Endometrium (tissue), 2 donors: ENCODE results near the gene LRRC36.
"Not testable (repeated sequence)": the region's sequence is repeated elsewhere in the genome, so short reads cannot be mapped to it uniquely, and the experiment has no call there.

Experiments used
- FAIRE-seq: peaks from 2 replicates; lab custom pipeline; 2012; peaks lifted over from hg19 to GRCh38; lab: Jason Lieb, UNC
- donor health status: control.
- donor health status: control.

LRRC36 gene

DNA sequence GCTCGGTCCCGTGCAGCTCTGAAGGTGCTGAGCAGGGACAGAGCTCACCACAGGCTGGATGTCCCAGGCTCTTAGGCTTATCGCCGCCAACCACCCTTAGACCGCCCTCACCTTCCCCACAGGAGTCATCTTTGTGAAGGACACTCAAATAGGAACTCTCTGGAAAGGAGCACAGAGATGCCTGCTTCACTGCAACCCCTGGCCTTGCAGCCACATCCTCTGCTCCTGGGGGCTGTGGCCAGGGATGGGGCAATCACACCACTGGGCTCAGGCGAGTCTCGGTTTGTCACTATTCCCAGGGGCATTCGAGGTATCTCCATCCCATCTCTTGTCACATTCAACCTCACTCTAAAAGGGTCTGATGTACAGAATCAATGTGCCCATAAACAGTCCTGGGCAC is 78.7 kb downstream of the LRRC36 start:
- no peak for FAIRE-seq

DNA sequence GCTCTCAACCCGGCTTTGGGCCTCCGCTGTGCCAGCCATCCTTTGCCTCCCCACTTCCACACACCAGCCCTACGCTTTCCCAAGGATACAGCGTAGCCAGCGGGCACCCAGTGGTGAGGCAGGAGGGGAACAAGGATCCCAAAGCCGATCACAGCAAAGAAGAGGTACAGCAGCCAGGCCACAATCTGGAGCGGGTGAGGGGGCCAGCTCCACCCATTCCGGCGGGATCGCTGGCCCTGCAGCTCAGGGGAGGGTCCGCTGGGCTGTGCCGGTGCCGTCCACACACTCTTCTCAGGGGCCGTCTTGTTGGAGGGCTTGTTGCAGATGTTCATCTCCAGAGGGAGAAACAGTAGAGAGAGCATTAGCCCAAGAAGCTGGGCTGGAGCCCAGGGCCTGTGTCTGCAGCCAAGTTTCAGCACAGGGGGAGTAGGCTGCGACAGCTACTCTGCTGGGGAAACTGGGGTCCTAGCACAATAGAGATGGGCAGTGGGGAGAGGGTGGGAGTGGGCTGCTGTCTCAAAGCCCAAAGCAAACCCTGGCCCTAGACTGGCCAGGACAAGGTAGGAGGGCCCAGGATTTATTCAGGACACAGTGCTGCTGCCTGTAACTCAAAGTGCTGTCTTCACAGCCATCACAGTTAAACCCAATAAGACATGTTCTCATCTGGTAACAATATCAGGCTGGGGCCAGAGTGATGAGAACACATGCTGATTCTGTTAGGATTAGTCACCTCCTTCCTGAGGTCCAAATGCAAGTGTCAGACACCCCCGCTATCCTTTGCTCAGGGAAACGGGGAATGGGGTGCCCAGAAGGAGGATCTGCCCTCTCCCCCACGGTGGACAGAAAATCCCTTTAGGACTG is 79.7 kb downstream of the LRRC36 start:
- no peak for FAIRE-seq

GRCh38 chr16:67407176-67407787 is 80.7 kb downstream of the LRRC36 start:
- no peak for FAIRE-seq

GRCh38 chr16:67407788-67408452 is 81.3 kb downstream of the LRRC36 start:
- no peak for FAIRE-seq

- no peak for FAIRE-seq
Measured at GRCh38 chr16:67409631-67410030, 83.0 kb downstream of the LRRC36 start.

- no peak for FAIRE-seq
Measured at GRCh38 chr16:67411339-67411738, 84.7 kb downstream of the LRRC36 start.

GRCh38 chr16:67412294-67412693 is 85.7 kb downstream of the LRRC36 start:
- no peak for FAIRE-seq

GRCh38 chr16:67413978-67414911 is 87.6 kb downstream of the LRRC36 start:
- peak; percentile 85 for FAIRE-seq

- not testable (repeated sequence) for FAIRE-seq
Measured at GRCh38 chr16:67415421-67415820, 88.8 kb downstream of the LRRC36 start.

DNA sequence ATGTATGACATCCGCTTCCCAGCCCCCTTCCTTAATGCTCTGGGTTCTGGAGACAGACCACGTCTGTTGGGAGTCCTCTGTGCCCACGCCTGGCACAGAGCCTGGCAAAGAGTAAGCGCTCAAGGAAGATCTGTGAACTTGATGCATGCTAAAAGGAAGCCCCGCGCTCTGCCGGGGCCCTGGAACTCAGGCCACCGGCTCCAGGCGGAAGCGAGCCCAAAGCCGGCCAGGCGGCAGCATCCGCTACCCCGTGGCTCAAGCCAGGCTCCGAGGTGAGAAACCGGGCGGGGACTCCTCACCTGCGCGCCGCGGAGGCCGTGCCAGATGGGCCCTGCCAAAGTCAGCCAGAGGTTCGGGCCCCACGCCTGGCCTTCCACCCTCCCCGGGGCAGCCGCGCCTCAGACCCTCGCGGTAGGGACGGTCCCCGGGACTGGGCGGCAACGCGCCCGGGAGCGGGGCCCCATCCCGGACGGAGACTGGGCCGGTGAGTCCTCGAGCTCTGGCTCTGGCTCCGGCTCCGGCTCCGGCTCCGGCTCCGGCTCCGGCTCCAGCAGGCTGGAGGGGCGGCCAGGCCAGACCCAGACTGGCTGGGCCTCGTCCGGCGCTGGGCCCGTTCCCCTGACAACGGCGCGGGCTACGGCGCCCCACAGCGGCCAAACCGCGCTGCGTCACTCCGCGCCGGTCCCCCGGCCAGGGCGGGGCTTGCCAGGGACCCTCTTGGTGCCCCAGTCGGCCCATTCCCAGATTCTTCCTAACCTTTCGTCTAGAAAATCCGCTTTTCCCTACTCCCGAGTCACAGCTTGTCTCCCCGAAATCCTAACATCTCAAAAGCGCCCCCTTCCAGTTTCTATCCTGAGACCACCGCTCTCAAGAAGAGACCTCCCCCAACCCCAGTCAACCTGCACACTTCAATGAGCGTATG is 89.5 kb downstream of the LRRC36 start, which contains the start of gene ZDHHC1:
Gene ZDHHC1 (minus strand): TSS at position 606 of the 922 bp plus-strand sequence. CDS start 8,702 bp downstream, outside the sequence.
- no peak for FAIRE-seq

- FAIRE-seq: no peak
Measured at GRCh38 chr16:67417333-67418061, 90.9 kb downstream of the LRRC36 start.

DNA sequence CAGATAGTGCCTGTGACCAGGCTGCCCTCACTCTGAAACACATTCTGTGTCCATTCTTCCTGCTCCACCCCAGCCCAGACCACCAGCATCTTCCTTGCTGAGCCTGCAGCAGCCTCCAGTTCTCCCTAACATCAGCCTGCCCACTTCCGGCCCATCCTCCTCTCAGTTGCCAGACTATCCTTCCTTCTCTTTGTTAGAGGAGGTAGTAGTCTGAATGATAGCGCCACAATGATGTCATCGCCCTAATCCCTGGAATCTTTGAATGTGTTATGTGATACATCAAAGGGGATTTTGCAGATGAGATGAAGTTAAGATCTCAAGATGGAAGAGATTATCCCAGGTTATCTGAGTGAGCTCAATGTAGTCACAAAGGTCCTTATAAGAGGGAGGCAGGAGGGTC is 92.9 kb downstream of the LRRC36 start:
- FAIRE-seq: no peak

GRCh38 chr16:67419931-67420330 is 93.3 kb downstream of the LRRC36 start:
- FAIRE-seq: no peak

- no peak for FAIRE-seq
Measured at GRCh38 chr16:67421030-67421429, 94.4 kb downstream of the LRRC36 start.

- FAIRE-seq: no peak
Measured at GRCh38 chr16:67423015-67423414, 96.4 kb downstream of the LRRC36 start.

DNA sequence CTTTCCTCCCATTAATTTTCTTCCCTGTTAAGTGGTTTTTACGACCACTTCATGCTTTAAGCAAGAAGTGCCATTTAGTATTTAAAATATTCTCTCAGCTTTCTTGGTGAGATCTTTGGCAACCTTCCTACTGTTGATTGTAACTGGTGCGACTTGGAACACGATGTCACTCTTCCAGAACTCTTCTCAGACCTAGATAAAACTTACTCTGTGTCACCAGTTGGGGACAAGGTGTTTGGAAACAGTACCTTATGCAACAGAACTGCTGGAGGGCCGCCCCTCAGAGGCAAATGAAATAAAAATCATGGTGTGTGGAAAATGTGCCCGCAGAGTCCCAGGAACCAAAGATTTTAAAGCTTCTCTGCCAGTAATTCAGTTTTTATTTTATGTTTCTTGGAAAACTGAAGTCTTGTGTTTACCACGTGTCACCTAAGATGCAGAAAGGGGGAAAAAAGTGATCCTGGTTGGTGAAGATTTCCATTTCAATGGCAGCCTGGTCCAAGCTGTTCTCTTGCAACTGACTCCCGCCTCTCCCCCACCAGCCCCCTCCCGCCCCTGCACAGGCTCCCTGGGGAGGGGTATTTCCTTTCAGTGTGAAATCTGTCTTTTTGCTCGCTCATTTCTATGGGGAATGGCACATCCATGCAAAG is 97.1 kb downstream of the LRRC36 start:
- no peak for FAIRE-seq

GRCh38 chr16:67424261-67424615 is 97.6 kb downstream of the LRRC36 start:
- no peak for FAIRE-seq

DNA sequence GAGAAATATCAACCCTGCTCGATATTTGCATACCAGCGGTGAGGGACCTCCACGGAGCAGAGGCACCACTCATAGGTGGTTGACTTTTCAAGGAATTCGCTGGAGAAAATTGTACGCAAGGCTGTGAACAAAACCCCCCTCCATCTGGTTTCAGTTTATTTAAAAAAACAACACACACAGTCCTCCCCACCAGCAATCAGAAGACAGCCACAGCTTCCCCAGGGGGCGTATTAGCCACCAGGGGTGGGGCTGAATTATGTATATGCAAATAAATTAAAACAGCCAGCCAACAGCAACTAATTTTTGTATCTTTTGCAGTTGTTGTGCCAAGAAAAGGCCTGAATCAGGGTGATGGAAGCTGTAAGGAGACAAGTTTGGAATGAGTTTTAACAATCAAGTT is 98.4 kb downstream of the LRRC36 start:
- FAIRE-seq: no peak

GRCh38 chr16:67425580-67425979 is 99.0 kb downstream of the LRRC36 start:
- FAIRE-seq: no peak

DNA sequence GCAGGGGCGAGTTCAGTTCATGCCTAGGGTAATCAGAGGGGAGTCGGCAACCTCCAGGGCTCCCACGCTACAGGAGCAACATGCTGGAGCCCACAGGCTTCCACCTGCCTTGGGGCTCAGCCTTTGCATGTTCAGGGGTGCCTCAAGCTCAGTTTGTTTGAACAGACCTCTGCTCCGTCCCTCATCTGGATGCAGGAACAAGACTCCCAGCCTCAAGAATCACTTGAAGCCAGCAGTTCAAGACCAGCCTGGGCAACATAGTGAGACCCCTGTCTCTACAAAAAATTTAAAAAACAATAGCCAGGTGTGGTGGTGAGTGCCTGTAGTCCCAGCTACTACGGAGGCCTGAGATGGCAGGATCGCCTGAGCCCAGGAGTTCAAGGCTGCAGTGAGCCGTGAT is 99.4 kb downstream of the LRRC36 start:
- no peak for FAIRE-seq
